OCI-LY1 (cell line): ENCODE results near the gene GPR108.

Experiments
- H2AFZ ChIP-seq: fragments of 200-600 bp; sonication (generic), shearing (Covaris generic); 2 replicates; pipeline ENCODE4 v1.6.0; 2014; ENCODE audit warnings: antibody characterized with exemption, mild to moderate bottlenecking, low read length
- H3F3A ChIP-seq: fragments of 200-600 bp; sonication (generic), shearing (Covaris generic); 2 replicates; pipeline ENCODE4 v1.6.0; 2014; ENCODE audit warnings: mild to moderate bottlenecking, antibody characterized with exemption, low read length, moderate library complexity; ENCODE audit not compliant: insufficient read depth
- H3K27ac ChIP-seq: fragments of 200-600 bp; sonication (generic); 2 replicates; pipeline ENCODE4 v1.5.1; 2014; ENCODE audit warnings: low read length, mixed run types, mild to moderate bottlenecking, low read depth; ENCODE audit not compliant: poor library complexity, severe bottlenecking
- H3K27me3 ChIP-seq: fragments of 200-600 bp; sonication (generic); 2 replicates; pipeline ENCODE4 v1.6.0; 2014; ENCODE audit warnings: antibody characterized with exemption, mild to moderate bottlenecking, low read length, moderate library complexity; ENCODE audit not compliant: insufficient read depth
- H3K36me3 ChIP-seq: fragments of 200-600 bp; sonication (generic); 2 replicates; pipeline ENCODE4 v1.6.1; 2014; ENCODE audit warnings: mild to moderate bottlenecking, antibody characterized with exemption, low read length, moderate library complexity, mixed read lengths; ENCODE audit not compliant: insufficient read depth
- H3K4me1 ChIP-seq: fragments of 200-600 bp; sonication (generic); 2 replicates; pipeline ENCODE4 v1.5.1; 2014; ENCODE audit warnings: mild to moderate bottlenecking, low read length, moderate library complexity; ENCODE audit not compliant: insufficient read depth, severe bottlenecking
- H3K4me2 ChIP-seq: fragments of 200-600 bp; sonication (generic), shearing (Covaris generic); 2 replicates; pipeline ENCODE4 v1.6.1; 2014; ENCODE audit warnings: low read length
- H3K4me3 ChIP-seq: fragments of 200-600 bp; sonication (generic); 2 replicates; pipeline ENCODE4 v1.5.1; 2014; ENCODE audit warnings: low read length, low read depth, mild to moderate bottlenecking, mixed read lengths; ENCODE audit not compliant: poor library complexity, severe bottlenecking
- H3K79me2 ChIP-seq: fragments of 200-600 bp; shearing (Covaris generic); 2 replicates; pipeline ENCODE4 v1.6.1; 2016; ENCODE audit warnings: mixed run types, low read length, mixed read lengths; ENCODE audit not compliant: insufficient read depth
- H3K9ac ChIP-seq: fragments of 200-600 bp; sonication (generic), shearing (Covaris generic); 2 replicates; pipeline ENCODE4 v1.6.1; 2014; ENCODE audit warnings: mild to moderate bottlenecking, low read length, mixed read lengths
- H3K9me2 ChIP-seq: fragments of 200-600 bp; sonication (generic), shearing (Covaris generic); 2 replicates; pipeline ENCODE4 v1.6.1; 2014; ENCODE audit warnings: low read depth, mild to moderate bottlenecking, low read length, mixed read lengths
- H3K9me3 ChIP-seq: fragments of 200-600 bp; shearing (Covaris generic); 2 replicates; pipeline ENCODE4 v1.6.1; 2014; ENCODE audit warnings: low read length, mixed read lengths
- H4K20me1 ChIP-seq: fragments of 200-600 bp; sonication (generic), shearing (Covaris generic); 2 replicates; pipeline ENCODE4 v1.6.0; 2016; ENCODE audit warnings: mild to moderate bottlenecking, low read length; ENCODE audit not compliant: insufficient read depth
- CTCF ChIP-seq: fragments of 200-600 bp; sonication (generic), shearing (Covaris generic); IDR thresholded peaks from 2 replicates; pipeline ENCODE4 v1.5.1; 2017; ENCODE audit warnings: mild to moderate bottlenecking, antibody characterized with exemption, low read length, moderate library complexity, mixed read lengths
- EZH2 ChIP-seq: fragments of 200-600 bp; sonication (generic), shearing (Covaris generic); IDR thresholded peaks from 2 replicates; pipeline ENCODE4 v1.8.0; 2017; ENCODE audit warnings: borderline replicate concordance, mixed run types, mild to moderate bottlenecking, antibody characterized with exemption, low read length, moderate library complexity, mixed read lengths

GPR108 gene

GRCh38 chr19:6738787-6739389, 1.5 kb upstream of the GPR108 start:
- H3K4me2 ChIP-seq: peak overlapping the region; percentile 68
- peak overlapping the region; percentile 92; the same call in 1 of the 2 replicates for H2AFZ ChIP-seq
- H3K9ac ChIP-seq: peak overlapping the region; percentile 50
- H3K79me2 ChIP-seq: no peaks in the 10 kb centered on the region
- H4K20me1 ChIP-seq: no peaks in the 10 kb centered on the region
- peak overlapping the region; percentile 89 for H3K27ac ChIP-seq
- TF ChIP-seq EZH2 (no peak), CTCF (no peak)
- no peaks in the 10 kb centered on the region for H3K9me2 ChIP-seq
- H3K9me3 ChIP-seq: no peaks in the 10 kb centered on the region
- peak overlapping the region; percentile 53 for H3K4me3 ChIP-seq
- H3F3A ChIP-seq: peaks cover 7% of the 10 kb centered on the region; the same call in 1 of the 2 replicates
- peaks cover 48% of the 10 kb centered on the region for H3K4me1 ChIP-seq
- no peaks in the 10 kb centered on the region for H3K27me3 ChIP-seq
- peaks cover 15% of the 10 kb centered on the region; the same call in 1 of the 2 replicates for H3K36me3 ChIP-seq

- no peaks in the 10 kb centered on the region for H3K9me2 ChIP-seq
- peaks cover 7% of the 10 kb centered on the region; the same call in 1 of the 2 replicates for H3K36me3 ChIP-seq
- no peaks in the 10 kb centered on the region for H4K20me1 ChIP-seq
- peak; percentile 91 for TF ChIP-seq CTCF
- no peak for TF ChIP-seq EZH2
- H2AFZ ChIP-seq: 0 out of 2 replicates have a peak overlapping the region, but pooled peaks have one; percentile 92
- H3K79me2 ChIP-seq: no peaks in the 10 kb centered on the region
- H3K4me3 ChIP-seq: peak overlapping the region; percentile 53
- H3K27me3 ChIP-seq: no peaks in the 10 kb centered on the region
- peak overlapping the region; percentile 89 for H3K27ac ChIP-seq
- H3K9ac ChIP-seq: peak overlapping the region; percentile 50
- peaks cover 48% of the 10 kb centered on the region for H3K4me1 ChIP-seq
- no peaks in the 10 kb centered on the region for H3K9me3 ChIP-seq
- H3K4me2 ChIP-seq: peak overlapping the region; percentile 68
- H3F3A ChIP-seq: peaks cover 7% of the 10 kb centered on the region; the same call in 1 of the 2 replicates
These were observed 750 bp upstream of the GPR108 start for GRCh38 chr19:6737873-6738786.

- H3K4me3 ChIP-seq: peak overlapping the region; percentile 74
- no peaks in the 10 kb centered on the region for H3K9me3 ChIP-seq
- H2AFZ ChIP-seq: no peak overlapping the region
- peak overlapping the region; percentile 70 for H3K9ac ChIP-seq
- no peaks in the 10 kb centered on the region for H3K36me3 ChIP-seq
- H3F3A ChIP-seq: peaks cover 7% of the 10 kb centered on the region; the same call in 1 of the 2 replicates
- H3K27ac ChIP-seq: peak overlapping the region; percentile 51
- peak overlapping the region; percentile 84 for H3K4me2 ChIP-seq
- H3K27me3 ChIP-seq: no peaks in the 10 kb centered on the region
- H3K9me2 ChIP-seq: no peaks in the 10 kb centered on the region
- no peaks in the 10 kb centered on the region for H3K79me2 ChIP-seq
- TF ChIP-seq EZH2: no peak
- TF ChIP-seq CTCF: no peak; the same call in 1 of the 2 replicates
- H3K4me1 ChIP-seq: peaks cover 44% of the 10 kb centered on the region
- H4K20me1 ChIP-seq: no peaks in the 10 kb centered on the region
These were observed 480 bp downstream of the GPR108 start for GRCh38 chr19:6736917-6737283.
